Measurements from ENCODE around the gene RANBP1.
"Not testable (repeated sequence)": the region's sequence is repeated elsewhere in the genome, so short reads cannot be mapped to it uniquely, and the experiment has no call there.

RANBP1 gene

DNA sequence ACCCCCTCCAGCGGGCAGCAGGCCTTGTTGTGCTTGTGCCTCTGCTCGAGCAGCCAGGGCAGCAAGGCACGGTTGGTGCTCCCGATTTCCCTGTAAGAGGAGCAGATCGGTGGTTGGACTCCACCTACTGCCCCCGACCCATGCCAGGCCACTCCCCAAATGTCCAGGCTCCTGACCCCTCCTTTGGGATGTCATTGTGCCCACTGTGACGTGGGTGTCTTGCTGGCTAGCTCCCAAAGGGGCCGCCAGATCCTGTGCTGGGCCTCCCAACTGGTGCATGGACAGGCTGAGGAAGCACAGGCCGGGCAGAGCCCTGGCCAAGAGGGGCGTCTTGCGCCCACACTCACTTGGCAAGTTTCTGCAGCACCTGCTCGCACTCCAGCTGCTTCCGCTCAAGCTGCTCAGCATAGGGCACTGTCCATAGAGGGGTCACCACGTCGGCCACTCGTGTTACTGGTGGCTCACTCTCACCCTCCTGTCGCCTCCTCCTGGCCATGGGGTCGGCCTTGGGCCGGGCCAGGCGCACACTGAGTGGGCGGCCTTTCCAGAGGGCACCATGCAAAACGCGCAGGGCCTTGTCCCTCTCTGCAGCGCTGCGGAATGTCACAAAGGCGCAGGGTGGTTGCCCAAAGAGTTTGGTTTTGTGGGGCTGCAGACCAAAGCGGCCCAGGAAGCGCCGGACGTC lies at the start of gene RANBP1:
TSS of gene RANBP1 (plus strand) at position 414 of the 685 bp plus-strand sequence. CDS start at position 495, 81 bp downstream.
- DNase-seq, result no peak

DNA sequence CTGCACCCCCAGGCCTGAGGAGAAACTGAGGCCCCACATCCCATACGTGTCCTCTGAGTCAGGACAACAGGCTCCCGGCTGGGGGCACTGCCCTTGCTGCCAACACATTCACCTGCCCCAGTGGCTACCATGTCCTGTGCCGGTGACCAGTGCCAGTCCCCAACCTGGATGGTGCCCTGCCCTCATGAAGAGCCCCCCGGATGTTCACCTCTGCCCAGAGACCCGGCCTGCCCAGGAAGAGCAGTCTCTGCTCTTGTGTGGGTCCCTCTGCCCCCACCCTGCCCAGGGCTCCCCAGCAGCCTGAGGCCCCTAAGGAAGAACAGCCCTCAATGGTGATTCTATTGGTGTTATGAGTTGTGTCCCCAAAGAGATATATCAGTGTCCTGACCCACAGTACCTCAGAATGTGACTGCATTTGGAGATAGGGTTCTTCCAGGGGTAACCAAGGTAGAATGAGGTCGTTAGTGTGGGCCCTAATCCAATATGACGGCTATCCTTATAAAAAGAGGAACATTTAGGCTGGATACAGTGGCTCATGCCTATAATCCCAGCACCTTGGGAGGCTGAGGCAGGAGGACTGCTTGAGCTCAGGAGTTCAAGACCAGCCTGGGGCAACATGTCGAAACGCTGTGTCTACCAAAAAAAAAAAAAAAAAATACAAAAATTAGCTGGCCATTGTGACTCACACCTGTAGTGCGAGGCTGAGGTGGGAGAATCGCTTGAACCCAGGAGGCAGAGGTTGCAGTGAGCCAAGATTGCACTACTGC lies 49.1 kb upstream of the RANBP1 start:
- no peak for DNase-seq

DNA sequence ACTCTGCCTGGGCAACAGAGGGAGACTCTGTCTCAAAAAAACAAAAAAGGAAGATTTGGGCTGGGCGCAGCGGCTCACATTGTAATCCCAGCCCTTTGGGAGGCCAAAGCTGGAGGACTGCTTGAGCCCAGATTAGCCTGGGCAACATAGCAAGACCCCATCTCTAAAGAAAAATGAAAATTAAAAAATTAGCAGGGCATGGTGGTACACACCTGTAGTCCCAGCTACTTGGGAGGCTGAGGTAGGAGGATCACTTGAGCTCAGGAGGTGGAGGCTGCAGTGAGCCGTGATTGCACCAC lies 48.6 kb upstream of the RANBP1 start:
- DNase-seq, result not testable (repeated sequence)

DNA sequence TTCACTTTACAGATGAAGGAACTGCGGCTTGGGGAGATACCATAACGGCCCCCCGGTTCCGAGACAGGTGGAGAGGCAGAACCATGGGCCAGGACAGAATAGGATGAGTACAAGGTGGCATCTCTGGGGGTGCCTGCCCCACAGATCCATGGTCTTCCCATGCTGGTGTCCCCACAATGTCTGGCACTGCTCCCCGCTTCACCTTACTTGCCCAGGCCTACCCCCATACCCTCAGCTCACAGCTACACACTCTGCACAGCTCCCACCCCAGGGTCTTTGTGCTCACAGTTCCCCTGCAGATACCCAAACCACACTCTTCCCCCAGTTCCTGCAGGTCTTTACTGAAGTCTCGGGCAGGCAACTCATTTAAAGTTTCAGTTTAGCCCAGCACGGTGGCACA lies 47.3 kb upstream of the RANBP1 start:
- DNase-seq, result no peak

DNA sequence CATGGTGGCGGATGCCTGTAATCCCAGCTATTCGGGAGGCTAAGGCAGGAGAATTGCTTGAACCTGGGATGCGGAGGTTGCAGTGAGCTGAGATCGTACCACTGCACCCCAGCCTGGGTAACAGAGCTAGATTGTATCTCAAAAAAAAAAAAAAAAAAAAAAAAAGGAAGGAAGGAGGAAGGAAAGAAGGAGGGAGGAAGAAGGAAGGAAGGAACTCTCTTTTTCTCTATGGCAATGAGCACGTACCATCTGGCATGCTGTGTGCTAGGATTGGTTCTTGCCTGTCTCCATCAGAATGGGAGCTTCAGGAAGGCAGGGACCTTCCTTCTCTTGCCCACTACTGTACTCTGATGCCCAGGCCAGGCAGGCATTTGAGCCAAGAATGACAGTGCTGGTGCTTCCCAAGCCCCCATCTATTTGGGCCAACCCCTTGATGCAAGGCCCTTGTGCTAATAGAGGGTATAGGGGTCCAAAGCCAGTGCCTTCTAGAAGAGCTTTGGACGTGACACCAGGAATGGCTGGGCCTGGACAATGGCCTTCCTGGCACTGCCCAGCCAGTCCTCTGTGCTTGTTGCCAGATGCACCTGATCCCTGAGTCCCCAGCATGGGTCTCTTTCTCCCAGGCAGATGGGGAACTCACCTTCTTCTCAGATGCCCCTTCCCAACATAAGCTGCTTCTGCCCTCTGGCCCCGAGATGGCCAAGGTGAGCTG lies 46.4 kb upstream of the RANBP1 start:
- no peak for DNase-seq

DNA sequence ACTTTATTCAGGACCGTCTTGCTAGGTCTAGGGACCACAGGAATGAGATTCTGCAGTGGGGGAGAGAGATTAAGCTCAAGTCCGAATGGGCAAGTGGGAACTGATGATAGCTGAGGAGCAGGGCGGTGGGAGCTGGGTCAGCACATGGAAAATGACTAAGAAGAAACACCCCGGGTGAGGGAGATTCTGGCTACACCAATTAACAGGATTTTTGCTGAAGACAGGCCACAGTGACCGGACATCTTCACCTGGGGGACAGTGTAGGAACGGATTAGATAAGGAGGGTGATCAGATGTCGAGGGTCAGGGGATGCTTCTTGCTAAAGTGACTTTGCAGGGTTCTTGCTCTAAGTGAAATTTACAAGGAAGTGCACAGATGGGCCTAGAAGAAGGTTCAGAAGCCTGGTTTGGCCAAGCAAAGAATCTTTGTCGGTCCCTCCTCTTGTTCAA lies 44.4 kb upstream of the RANBP1 start:
- DNase-seq, result no peak

DNA sequence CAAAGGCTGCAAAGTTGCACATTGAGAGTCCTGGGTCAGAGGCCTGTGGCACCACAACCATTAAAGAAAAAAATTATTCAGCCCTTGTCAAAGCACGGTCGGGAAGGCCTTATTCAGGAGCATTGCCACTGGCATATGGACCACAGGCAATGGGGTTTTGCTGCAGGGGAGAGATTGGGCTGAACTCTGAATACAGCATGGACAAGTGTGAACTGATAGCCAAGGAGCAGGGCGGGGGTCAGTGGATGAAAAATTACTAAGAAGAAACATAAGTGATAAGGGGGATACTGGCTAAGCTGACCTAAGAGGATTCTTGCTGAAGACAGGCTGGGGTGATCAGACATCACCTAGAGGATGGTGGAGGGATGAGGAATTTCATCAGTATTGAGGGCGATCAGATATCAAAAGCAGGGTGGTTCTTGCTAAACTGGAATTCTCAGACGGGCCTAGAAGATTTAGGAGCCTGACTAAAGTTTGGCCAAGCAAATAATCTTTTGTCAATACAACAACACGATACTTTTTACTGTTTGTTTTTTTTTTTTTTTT lies 39.2 kb upstream of the RANBP1 start:
- DNase-seq, result no peak

DNA sequence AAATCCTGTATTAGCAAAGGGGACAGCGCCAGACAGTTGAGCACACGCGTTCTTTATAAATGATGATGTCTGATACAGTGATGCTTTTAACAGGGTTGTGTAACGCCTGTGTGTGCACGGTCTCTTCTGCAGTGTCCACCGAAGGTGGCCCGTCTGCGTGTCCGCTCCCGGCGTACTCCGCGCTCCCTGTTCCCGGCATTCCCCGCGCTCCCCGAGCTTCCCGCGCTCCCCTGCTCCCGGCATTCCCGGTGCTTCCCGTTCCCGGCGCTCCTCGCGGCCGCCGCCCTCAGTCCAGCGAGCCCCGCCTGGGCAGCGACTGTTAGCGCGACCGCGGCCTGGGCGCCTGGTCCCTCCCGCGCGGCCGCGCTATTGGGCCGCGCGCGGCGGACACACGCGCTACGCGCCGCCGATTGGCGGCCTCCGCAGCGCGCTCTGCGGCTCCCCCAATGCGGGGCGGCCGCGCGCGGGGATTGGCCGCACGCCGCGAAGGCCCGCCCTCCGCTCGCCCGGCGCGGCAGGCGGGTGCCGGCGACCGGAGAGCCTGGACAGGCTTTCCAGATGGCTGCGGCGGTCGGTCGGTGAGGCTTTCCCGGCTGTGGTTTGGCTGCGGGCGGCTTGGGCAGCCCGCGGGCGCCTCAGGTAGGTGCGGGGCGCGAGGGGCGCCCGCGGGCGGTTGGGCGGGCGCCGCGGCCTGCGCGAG lies 36.0 kb upstream of the RANBP1 start, which contains the start of gene DGCR8:
TSS of gene DGCR8 (plus strand) at position 497 of the 700 bp plus-strand sequence. CDS start 5,723 bp downstream, outside the sequence.
- peak; percentile 76 for DNase-seq

DNA sequence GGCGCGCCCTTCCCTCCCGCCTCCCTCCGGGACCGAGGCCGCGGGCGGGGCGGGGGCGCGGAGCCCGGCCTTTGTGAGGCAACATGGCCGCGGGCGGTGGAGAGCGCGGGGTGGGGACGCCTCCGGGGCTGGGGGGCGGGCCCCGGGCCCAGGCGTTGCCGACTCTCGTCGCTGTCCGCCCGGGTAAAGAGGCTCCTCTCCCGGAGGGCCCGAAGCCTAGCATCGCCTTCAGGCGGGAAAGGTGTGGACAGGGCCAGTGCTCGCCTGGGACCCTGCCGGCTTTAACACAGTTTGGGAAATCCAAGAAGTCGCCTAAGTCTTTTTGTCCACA lies 35.5 kb upstream of the RANBP1 start:
- peak; percentile 76 for DNase-seq

DNA sequence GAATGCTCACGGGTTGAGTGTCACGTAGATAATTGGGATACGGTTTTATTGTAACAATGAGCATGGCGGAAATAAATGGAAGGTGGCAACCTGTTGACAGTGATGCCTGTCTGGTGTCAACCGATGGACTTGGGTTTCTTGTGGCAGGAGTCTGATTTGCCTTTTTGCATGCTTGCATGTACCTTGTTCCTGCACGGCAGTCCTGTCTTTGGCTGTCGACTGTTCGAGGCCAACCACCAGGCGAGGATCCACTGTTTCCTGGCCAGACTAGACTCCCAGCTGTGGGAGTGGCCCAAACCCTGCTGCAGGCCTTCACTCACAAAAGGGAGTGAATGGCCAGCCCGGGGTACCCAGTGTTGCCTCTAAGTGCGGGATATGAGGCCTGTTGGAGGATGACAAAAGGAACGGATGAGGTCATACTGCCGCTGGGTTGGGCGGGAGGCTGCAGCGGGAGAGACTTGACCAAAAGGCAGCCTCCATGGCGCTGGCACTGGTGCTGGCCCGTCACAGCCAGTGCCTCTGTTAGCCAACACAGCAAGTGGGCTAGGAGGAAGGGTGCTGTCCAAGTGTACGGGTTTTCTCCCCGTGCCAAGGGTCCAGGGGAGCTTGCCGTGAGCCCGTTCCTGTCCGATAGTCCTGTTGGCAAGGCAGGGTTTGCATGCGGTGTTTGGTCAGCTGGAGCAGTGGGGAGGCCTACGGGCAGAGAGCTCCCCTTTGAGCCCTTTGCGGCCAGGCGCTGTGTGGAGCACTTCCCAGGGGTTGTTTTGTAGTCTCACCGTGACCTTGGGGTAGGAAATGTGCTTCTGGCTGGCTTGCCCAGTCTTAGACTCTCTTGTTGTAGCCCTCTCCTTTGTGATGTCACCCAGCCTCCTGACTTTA lies 34.9 kb upstream of the RANBP1 start:
- DNase-seq, result no peak

DNA sequence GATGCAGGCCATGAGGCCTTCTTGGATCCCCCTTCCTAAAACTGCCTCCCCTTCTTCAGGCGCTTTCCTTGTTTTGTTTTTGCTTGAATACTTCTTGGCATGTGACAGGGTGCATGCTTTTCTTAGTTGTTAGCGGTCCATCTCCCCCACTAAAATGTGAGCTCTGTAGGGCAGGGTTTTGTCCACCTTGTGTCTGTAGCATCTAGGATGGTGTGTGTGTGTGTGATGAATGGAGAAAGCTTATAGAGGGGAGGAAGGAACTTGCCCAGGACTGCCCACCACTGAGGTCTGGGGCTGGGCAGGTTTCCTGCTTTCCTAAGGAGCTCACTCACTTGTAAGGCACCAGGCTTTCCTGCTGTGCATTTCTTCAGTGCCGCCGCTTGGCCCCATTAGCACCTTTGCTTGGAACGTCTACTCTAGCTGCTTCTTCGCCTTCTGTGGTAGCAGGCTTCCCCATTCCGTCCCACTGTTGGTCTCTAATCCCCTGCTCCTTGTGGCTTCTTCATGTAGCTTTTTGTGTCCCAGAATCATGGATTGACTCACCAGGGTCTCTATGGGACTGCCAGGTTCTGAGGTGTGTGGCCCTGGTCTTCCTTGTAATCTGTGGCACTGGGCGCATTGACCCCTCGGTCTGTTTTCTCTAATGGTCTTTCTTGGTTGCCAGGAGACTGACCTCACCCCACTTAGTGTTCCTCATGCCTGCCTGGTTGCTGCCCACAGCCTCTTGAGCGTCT lies 32.6 kb upstream of the RANBP1 start:
- DNase-seq, result no peak

DNA sequence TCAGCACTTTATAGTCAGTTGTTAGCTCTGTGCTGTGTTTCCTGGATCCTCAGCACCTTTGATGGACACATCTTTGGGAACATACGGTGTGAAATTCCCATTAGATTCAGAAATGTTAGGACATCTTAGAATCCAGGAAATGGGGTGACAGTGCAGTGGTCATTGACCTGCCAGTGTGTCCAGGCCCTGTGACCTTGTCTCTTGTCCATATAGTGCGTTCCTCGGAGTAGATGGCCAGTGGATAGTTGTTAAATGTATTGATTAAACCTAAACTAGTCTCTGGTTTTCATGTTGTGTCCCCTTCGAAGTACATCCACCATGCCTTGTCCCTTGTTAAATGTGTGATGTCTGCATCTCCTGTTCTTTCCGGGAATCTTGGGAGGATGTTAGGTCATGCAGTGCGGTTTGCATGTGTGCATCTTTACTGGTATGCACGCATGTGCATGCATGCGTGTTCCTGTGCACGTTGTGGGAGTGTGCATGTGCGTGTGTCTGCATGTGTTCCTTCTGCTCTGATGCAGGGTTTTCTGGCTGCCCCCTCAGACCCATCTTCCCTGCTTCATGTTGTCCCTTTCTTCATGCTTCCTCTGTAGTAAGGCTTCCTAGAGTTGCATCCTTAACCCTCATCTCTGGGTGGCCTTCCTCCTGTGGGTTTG lies 31.9 kb upstream of the RANBP1 start:
- DNase-seq, result no peak

DNA sequence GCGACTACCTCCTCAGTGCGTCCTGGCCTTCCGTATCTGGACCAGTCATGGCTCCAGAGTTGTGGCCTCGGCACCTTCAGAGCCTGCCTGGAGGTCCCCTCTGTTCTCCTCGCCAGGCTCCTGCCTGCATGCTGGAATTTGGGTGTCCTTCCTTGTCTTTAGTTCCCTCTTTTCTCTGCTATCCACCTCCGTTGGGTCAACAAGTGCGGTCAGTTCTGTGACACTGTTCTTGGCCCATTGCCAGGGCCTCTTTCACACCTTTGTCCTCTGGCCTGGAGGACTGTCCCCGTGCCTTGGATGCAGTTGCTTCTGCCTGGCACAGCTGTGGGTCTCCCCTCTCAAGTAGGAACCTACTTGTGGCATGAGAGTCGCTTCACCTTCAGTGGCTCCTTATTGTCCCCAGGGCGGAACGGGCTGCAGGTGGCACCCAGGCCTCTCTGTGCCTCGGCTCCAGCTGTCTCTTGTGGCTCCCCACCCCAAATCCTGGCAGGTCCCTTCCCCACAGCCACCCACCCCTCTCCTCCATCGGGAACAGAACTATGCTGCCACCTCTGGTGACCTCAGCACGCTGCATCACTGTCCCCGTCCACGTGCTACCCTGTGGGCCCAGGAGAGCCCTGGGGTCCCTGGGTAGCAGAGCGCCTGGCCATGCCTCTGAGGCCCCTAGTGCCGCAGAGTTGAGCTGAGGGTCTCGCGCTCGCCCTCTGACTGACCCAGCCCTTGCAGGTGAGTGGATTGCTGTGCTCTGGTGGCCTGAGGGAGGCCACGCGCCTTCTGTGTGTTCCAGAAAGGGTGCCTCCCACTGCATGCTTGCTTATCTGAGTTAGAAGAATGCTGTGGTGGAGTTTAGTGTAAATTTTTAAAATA lies 31.1 kb upstream of the RANBP1 start:
- no peak for DNase-seq

DNA sequence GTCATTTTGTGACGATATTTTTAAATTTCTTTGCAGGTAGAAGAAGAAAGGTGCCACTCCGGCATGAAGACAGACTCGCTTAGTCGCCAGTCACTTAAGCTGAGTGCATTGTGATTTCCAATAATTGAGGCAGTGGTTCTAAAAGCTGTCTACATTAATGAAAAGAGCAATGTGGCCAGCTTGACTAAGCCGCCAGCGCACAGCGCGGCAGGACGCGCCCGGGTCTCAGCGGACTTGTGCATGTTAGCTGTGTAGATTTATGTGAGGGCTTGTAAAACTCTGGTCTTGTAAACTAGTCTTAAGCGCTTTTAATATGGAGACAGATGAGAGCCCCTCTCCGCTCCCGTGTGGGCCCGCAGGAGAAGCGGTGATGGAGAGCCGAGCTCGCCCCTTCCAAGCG lies 30.3 kb upstream of the RANBP1 start:
- no peak for DNase-seq

DNA sequence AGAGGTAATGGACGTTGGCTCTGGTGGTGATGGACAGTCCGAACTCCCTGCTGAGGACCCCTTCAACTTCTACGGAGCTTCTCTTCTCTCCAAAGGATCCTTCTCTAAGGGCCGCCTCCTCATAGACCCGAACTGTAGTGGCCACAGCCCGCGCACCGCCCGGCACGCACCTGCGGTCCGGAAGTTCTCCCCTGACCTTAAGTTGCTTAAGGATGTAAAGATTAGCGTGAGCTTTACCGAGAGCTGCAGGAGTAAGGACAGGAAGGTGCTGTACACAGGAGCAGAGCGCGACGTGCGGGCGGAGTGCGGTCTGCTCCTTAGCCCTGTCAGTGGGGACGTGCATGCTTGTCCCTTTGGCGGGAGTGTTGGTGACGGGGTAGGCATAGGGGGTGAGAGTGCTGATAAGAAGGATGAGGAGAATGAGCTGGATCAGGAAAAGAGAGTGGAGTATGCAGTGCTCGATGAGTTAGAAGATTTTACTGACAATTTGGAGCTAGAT lies 29.8 kb upstream of the RANBP1 start:
- no peak for DNase-seq

DNA sequence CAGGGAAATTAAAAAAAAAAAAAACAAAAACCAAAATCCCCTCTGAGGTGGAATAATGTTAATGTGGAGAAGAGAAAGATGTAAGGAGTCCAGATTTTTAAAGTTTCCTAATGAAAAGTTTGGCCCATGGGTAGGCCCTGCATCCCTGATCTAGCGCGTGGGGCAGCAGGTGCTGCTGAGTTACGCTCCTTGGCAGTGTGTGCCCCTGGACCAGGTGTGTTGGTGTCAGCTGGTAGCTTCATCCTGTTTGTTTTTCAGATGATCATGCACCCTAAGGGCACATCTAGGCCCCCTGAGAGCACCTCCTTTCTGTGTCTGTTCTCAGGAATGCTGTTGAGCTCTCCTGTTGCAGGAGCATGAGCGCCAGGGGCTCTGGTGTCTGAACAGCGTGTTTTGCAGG lies 29.1 kb upstream of the RANBP1 start:
- DNase-seq, result no peak

DNA sequence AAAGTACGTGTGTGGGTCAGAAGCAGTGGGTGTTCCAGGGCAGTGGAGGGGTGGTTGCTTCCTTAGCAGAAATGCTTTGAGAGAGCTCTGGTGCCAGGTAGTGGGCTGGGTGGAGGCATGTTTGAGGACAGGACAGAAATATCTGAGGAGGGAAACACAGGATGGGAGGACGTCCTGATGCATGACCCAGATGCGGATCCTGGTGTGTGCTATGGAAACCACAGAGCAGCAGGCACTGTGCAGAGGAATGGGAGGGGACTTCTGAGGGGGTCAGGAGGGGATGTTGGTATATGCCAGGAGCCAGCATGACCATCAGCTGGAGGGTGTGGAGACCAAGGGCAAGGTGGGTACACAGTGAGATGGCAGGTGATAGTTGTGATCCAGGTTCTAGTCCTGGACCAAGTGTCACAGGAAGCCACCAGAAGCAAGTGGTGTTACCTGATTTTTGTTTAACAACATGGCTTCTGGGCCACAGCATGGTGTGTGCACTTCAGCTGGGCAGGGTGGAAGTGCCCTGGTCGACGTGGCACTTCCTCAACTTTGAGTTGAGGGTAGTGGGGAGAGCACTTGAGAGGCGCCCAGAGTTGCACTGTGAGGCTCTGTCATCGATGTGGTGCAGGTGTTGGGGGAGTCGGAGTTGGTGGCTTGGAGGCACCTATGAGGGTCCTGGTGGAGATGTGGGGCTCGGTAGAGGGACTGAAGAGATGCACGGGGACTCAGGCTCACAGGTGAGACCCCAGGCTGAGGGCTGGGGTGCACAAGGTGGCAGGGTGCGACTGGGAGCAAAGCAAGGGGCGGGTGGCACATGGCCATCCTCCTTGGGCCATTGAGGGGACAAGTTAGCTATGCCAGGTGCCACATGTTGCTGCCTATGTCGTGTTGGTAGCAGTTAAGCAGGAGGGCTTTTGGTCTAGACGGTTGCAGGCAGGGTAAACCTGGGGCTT lies 28.3 kb upstream of the RANBP1 start:
- no peak for DNase-seq

DNA sequence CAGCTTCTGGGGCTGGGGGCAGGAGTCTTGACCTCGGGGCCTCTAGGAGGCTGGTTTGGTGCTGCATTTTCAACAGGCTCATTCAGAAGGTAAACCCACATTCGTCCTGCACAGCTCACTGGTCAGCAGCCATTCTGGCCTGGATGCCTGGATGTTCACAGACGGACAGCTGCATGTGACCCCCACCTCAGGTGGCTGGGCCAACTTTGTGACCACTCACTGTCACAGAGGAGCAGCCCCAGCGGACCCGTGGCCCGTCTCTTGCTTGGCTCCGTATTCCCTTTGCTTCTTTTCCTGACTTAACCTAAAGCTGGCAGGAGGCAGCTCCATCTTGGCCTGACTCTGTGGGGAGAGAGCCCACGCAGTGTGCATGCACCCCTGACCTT lies 27.6 kb upstream of the RANBP1 start:
- DNase-seq, result no peak
